Measurements from ENCODE around the gene ARHGEF6.

ARHGEF6 gene

DNA sequence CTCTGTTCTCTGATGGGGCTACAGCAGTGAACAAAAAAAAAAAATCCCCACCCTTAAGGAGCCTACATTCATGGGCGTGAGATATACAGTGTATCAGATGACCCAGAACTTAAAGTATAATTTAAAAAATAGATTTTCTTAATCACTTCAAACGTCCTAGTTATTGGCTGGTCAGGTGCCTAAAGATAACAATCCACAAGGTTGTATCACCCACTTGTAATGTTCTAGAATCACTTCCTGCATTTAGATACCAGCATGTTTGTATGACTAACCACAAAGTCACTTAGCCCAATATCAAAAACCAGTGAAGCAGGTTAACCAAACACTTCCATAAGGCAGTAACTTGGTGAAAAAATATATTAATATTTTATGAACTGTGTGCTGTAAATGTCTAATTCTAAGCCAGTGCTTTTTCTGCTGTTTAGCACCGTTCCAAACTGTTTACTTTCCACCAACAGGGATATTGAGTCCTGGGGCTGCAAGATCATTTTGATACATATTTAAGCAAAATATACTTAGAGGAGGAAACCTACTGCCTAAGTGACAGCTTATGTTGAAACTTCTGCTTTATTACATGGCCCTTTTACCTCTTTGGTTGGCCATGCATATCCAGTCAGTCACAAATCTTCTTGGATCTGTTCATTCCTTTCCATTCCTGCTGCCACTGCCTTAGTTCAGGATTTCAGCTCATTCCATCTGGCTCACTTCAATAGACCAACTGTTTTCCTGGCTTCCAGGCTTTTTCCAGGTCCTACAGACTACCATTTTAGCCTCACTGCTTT, 89.5 kb downstream of the ARHGEF6 start (continued):
- TF ChIP-seq ZNF23 (tag by site-specific recombination; IDR thresholded peaks at IDR 0.05; ENCODE audit: borderline replicate concordance), result no peak
- TF ChIP-seq ZNF768 (tag by site-specific recombination; IDR thresholded peaks at IDR 0.05), result no peak
- TF ChIP-seq ZBTB20 (tag by site-specific recombination; IDR thresholded peaks at IDR 0.05), result no peak
- no peak for TF ChIP-seq GFI1B (tag by site-specific recombination; IDR thresholded peaks at IDR 0.05)
- no peak for TF ChIP-seq ZNF133 (tag by site-specific recombination; IDR thresholded peaks at IDR 0.05)
- TF ChIP-seq ZNF2 (tag by site-specific recombination; IDR thresholded peaks at IDR 0.05), result no peak
- no peak for TF ChIP-seq ZBTB48 (tag by site-specific recombination; IDR thresholded peaks at IDR 0.05)
- no peak for TF ChIP-seq ZNF155 (tag by site-specific recombination; IDR thresholded peaks at IDR 0.05)

DNA sequence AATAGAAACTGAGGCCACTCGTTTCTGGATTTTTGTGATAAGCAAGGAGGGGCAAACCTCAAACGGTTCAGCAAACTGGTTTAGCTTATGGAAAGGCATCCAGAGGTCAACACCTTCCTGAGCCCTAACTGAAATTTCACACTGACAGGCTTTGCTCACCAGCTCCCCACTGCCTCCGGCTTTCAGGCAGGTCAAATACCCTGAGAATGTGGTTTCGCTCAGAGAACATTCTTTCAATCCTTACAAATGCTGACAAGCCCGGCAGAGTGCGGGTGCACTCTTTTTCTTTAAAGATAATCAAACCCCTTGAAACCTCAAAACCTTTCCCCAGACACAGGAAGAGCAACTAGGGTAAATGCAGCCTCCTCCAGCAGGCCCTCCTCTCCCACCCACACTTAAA, 91.3 kb downstream of the ARHGEF6 start:
- no peak overlapping the region for H3K27ac ChIP-seq (ENCODE audit: extremely low read depth, low read depth, low read length)
- TF ChIP-seq ZNF654 (tag by site-specific recombination; IDR thresholded peaks at IDR 0.05; ENCODE audit: low read depth) (no peak), ZFP3 (tag by site-specific recombination; IDR thresholded peaks at IDR 0.05; ENCODE audit: low read depth) (no peak), KLF10 (tag by site-specific recombination; IDR thresholded peaks at IDR 0.05) (no peak), ZNF366 (tag by site-specific recombination; conservative IDR thresholded peaks at IDR 0.05) (no peak), ZIC2 (tag by site-specific recombination; IDR thresholded peaks at IDR 0.05) (no peak), ZBTB8A (tag by site-specific recombination; IDR thresholded peaks at IDR 0.05) (no peak), ZNF302 (tag by site-specific recombination; IDR thresholded peaks at IDR 0.05; ENCODE audit: low read depth) (no peak), ZNF214 (tag by site-specific recombination; IDR thresholded peaks at IDR 0.05; ENCODE audit: borderline replicate concordance) (no peak), ZNF48 (tag by site-specific recombination; IDR thresholded peaks at IDR 0.05) (no peak)
- TF ChIP-seq, protein P1, sequence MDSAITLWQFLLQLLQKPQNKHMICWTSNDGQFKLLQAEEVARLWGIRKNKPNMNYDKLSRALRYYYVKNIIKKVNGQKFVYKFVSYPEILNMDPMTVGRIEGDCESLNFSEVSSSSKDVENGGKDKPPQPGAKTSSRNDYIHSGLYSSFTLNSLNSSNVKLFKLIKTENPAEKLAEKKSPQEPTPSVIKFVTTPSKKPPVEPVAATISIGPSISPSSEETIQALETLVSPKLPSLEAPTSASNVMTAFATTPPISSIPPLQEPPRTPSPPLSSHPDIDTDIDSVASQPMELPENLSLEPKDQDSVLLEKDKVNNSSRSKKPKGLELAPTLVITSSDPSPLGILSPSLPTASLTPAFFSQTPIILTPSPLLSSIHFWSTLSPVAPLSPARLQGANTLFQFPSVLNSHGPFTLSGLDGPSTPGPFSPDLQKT (IDR thresholded peaks at IDR 0.05; ENCODE audit: borderline replicate concordance, low read depth, low read length), result no peak
- TF ChIP-seq, protein P2, sequence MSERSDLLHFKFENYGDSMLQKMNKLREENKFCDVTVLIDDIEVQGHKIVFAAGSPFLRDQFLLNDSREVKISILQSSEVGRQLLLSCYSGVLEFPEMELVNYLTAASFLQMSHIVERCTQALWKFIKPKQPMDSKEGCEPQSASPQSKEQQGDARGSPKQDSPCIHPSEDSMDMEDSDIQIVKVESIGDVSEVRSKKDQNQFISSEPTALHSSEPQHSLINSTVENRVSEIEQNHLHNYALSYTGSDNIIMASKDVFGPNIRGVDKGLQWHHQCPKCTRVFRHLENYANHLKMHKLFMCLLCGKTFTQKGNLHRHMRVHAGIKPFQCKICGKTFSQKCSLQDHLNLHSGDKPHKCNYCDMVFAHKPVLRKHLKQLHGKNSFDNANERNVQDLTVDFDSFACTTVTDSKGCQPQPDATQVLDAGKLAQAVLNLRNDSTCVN (tag by site-specific recombination; optimal IDR thresholded peaks at IDR 0.05), result no peak
- no peaks in the 10 kb centered on the region for H3K4me1 ChIP-seq (ENCODE audit: control insufficient read depth, insufficient read depth, low read length)

DNA sequence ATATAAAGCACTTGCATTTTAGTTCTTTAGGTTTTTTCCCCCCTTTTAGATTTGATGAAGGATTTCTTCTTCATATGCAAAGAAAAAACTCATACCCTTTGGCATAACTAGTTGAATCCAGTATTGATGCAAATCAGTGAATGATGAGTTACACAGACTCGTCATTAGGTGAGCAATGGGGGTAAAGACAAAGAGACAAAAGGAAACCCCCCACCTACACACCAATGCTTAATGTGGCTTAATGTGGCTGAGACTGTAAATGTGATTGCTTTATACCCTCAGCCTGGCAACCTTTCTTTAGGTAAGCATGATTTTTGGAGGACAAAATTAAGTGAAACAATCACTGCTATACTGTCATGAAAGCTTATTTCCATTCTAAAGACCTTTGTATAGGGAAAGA, 93.3 kb downstream of the ARHGEF6 start:
- POLR2A ChIA-PET, result no interaction called here
- peaks cover 0 to 3% of the 10 kb centered on the region in 2 experiments; a peak in 1 of 3 replicates for H3K36me3 ChIP-seq (ENCODE audit: control insufficient read depth in 2 of 2, insufficient read depth in 1 of 2, low read length in 2 of 2)
- TF ChIP-seq RBAK (tag by site-specific recombination; IDR thresholded peaks at IDR 0.05), result no peak
- TF ChIP-seq ZNF214 (tag by site-specific recombination; IDR thresholded peaks at IDR 0.05; ENCODE audit: borderline replicate concordance), result no peak
- TF ChIP-seq ZNF529 (tag by site-specific recombination; IDR thresholded peaks at IDR 0.05; ENCODE audit: insufficient replicate concordance), result no peak

More for the DNA sequence above, 91.3 kb downstream of the ARHGEF6 start:
- H3K36me3 ChIP-seq (ENCODE audit: control insufficient read depth in 2 of 2, insufficient read depth in 1 of 2, low read length in 2 of 2), result peaks cover 0 to 3% of the 10 kb centered on the region in 2 experiments; a peak in 1 of 3 replicates
- ChIA-PET POLR2A (no interaction called here), CTCF (interaction anchor here (0.6 to 0.7 kb wide), 2 partner anchors 44 to 118 kb away, joined by 3 read pairs; no protein-coding TSS in a partner anchor)
- H3K9me3 ChIP-seq (ENCODE audit: control insufficient read depth, insufficient read depth, low read depth, low read length), result no peaks in the 10 kb centered on the region
- H3K4me3 ChIP-seq (ENCODE audit: low read depth, low read length), result no peak overlapping the region

More for the DNA sequence above, 93.3 kb downstream of the ARHGEF6 start:
- no peaks in the 10 kb centered on the region for H3K4me1 ChIP-seq (ENCODE audit: control insufficient read depth, insufficient read depth, low read length)
- CTCF ChIA-PET, result no interaction called here
- no peaks in the 10 kb centered on the region for H3K9me3 ChIP-seq (ENCODE audit: control insufficient read depth, insufficient read depth, low read depth, low read length)
- no peak overlapping the region for H3K4me3 ChIP-seq (ENCODE audit: low read depth, low read length)
- no peak overlapping the region for H3K27ac ChIP-seq (ENCODE audit: extremely low read depth, low read depth, low read length)

All from HEK293 (cell line).